Spinal cord (tissue), 10 donors: ENCODE results near the gene ZNF514. TPM values are rescaled to one million over a fixed set of nuclear protein-coding genes. Genes with fewer than 3 reads are reported as not detected.
A peak's percentile ranks its signal among the peaks of the same experiment; 100 is the strongest.

Experiments used
- DNase-seq, 6 donors: peaks; one replicate each; pipeline versions ENCODE4 v3.0.0 to v3.0.0-alpha.2; 2013 to 2015; ENCODE audit warnings: low spot score in 6 of 6, low read depth in 4 of 6
- H3K27ac ChIP-seq: one replicate; pipeline ENCODE4 v1.5.1; 2013; ENCODE audit warnings: low read depth, low read length, control low read depth
- H3K27me3 ChIP-seq: one replicate; pipeline ENCODE4 v1.6.1; 2013; ENCODE audit warnings: low read length; ENCODE audit not compliant: control insufficient read depth, insufficient read depth
- H3K36me3 ChIP-seq: one replicate; pipeline ENCODE4 v1.6.1; 2013; ENCODE audit warnings: low read length; ENCODE audit not compliant: control insufficient read depth, insufficient read depth
- H3K4me1 ChIP-seq: one replicate; pipeline ENCODE4 v1.6.1; 2013; ENCODE audit warnings: low read length; ENCODE audit not compliant: control insufficient read depth, insufficient read depth
- H3K4me3 ChIP-seq: one replicate; pipeline ENCODE4 v1.5.1; 2013; ENCODE audit warnings: low read depth, low read length, control low read depth
- H3K9me3 ChIP-seq: one replicate; pipeline ENCODE4 v1.6.1; 2013; ENCODE audit warnings: low read length; ENCODE audit not compliant: control insufficient read depth, insufficient read depth
- WGBS: methylation state at CpG from one replicate; pipeline ENCODE4 v1.1.5; 2013; ENCODE audit warnings: missing lambda C conversion rate; ENCODE audit not compliant: insufficient coverage; 5-methylcytosine and 5-hydroxymethylcytosine counted together
- polyA plus RNA-seq, 2 donors: library from polyadenylated mRNA; unstranded; fragments of 120-200 nt; gene quantifications; one replicate each; pipeline ENCODE4 v1.2.1, GENCODE V29; 2013; ENCODE audit not compliant: insufficient read length in 2 of 2
- total RNA-seq, 2 donors: library from RNA; depleted of rRNA in 1 of 2; stranded (reverse); fragments of 120-200 nt in 1 of 2; fragments of >200 nt in 1 of 2; gene quantifications; one replicate each; pipeline versions ENCODE4 v1.2.3 to v1.2.4, GENCODE V29; 2013 to 2014
- donor health status: healthy.

The ZNF514 gene
- total and polyA plus RNA-seq, 4 donors, result 23.4 to 31.3 (median 25.6) TPM

- no CpG with 5 or more reads among the region's 6 CpGs for WGBS
- Histone ChIP-seq H3K4me1 (no peaks in the 10 kb centered on the region), H3K27me3 (no peaks in the 10 kb centered on the region), H3K9me3 (peaks cover 32% of the 10 kb centered on the region), H3K4me3 (no peak overlapping the region), H3K36me3 (peaks cover 30% of the 10 kb centered on the region), H3K27ac (no peak overlapping the region)
- DNase-seq, result no peak
These were observed 10.2 kb downstream of the ZNF514 start for GRCh38 chr2:95149397-95149984.

GRCh38 chr2:95143838-95144237 is 15.8 kb downstream of the ZNF514 start:
- H3K4me3 ChIP-seq, result no peak overlapping the region

GRCh38 chr2:95138702-95139101 is 20.9 kb downstream of the ZNF514 start:
- Histone ChIP-seq H3K9me3 (peaks cover 12% of the 10 kb centered on the region), H3K4me3 (no peak overlapping the region), H3K4me1 (no peaks in the 10 kb centered on the region), H3K27me3 (no peaks in the 10 kb centered on the region), H3K36me3 (peaks cover 3% of the 10 kb centered on the region), H3K27ac (no peak overlapping the region)
- no peak for DNase-seq
- WGBS, result 79% methylated on average over 1 of the region's 1 CpG

More at GRCh38 chr2:95143838-95144237, 15.8 kb downstream of the ZNF514 start:
- peaks cover 3% of the 10 kb centered on the region for H3K36me3 ChIP-seq
- H3K27ac ChIP-seq, result no peak overlapping the region
- peaks cover 28% of the 10 kb centered on the region for H3K9me3 ChIP-seq
- no peaks in the 10 kb centered on the region for H3K4me1 ChIP-seq
- WGBS, result 100% methylated on average over 2 of the region's 2 CpGs
- DNase-seq, result no peak
- H3K27me3 ChIP-seq, result no peaks in the 10 kb centered on the region

GRCh38 chr2:95122197-95122551 is 37.5 kb downstream of the ZNF514 start:
- Histone ChIP-seq H3K4me3 (peak overlapping the region; percentile 82), H3K27ac (peak overlapping the region; percentile 86), H3K27me3 (no peaks in the 10 kb centered on the region), H3K4me1 (peaks cover 6% of the 10 kb centered on the region), H3K36me3 (peaks cover 3% of the 10 kb centered on the region), H3K9me3 (no peaks in the 10 kb centered on the region)
- WGBS, result 0% methylated on average over 1 of the region's 5 CpGs
- no peak for DNase-seq

GRCh38 chr2:95121407-95122196 is 38.0 kb downstream of the ZNF514 start, which contains the start of gene MRPS5:
MRPS5 (minus strand) TSS chr2:95121808; CDS start chr2:95121791, 17 bp downstream.
- peak within 1 kb of the TSS; percentile 82 for H3K4me3 ChIP-seq
- H3K9me3 ChIP-seq, result no peaks in the 10 kb centered on the region
- under 1% methylated on average over 86 of the region's 86 CpGs for WGBS
- peaks cover 4% of the 10 kb centered on the region for H3K36me3 ChIP-seq
- peak within 1 kb of the TSS; percentile 86 for H3K27ac ChIP-seq
- peak; percentile 52 to 93 (median 70) for DNase-seq
- no peaks in the 10 kb centered on the region for H3K27me3 ChIP-seq
- H3K4me1 ChIP-seq, result peaks cover 6% of the 10 kb centered on the region

GRCh38 chr2:95121093-95121406 is 38.6 kb downstream of the ZNF514 start:
- Histone ChIP-seq H3K27ac (no peak overlapping the region), H3K27me3 (no peaks in the 10 kb centered on the region), H3K36me3 (peaks cover 5% of the 10 kb centered on the region), H3K4me1 (peaks cover 6% of the 10 kb centered on the region), H3K9me3 (no peaks in the 10 kb centered on the region), H3K4me3 (peak overlapping the region; percentile 82)
- no peak for DNase-seq
- WGBS, result 2% methylated on average over 11 of the region's 11 CpGs

- Histone ChIP-seq H3K4me1 (peaks cover 6% of the 10 kb centered on the region), H3K4me3 (no peak overlapping the region), H3K27ac (no peak overlapping the region), H3K27me3 (no peaks in the 10 kb centered on the region), H3K9me3 (no peaks in the 10 kb centered on the region), H3K36me3 (peaks cover 32% of the 10 kb centered on the region)
- peak; percentile 35 to 88 (median 46) for DNase-seq
- WGBS, result 6% methylated on average over 5 of the region's 7 CpGs
These were observed 44.2 kb downstream of the ZNF514 start for GRCh38 chr2:95115418-95115817.

GRCh38 chr2:95113464-95113863 is 46.2 kb downstream of the ZNF514 start:
- H3K4me3 ChIP-seq, result no peak overlapping the region
- no peaks in the 10 kb centered on the region for H3K27me3 ChIP-seq
- H3K4me1 ChIP-seq, result no peaks in the 10 kb centered on the region
- no peaks in the 10 kb centered on the region for H3K9me3 ChIP-seq
- 93% methylated on average over 3 of the region's 7 CpGs for WGBS
- peaks cover 32% of the 10 kb centered on the region for H3K36me3 ChIP-seq
- H3K27ac ChIP-seq, result no peak overlapping the region
- DNase-seq, result no peak

GRCh38 chr2:95110395-95110794 is 49.3 kb downstream of the ZNF514 start:
- no peaks in the 10 kb centered on the region for H3K9me3 ChIP-seq
- no peak for DNase-seq
- no peak overlapping the region for H3K4me3 ChIP-seq
- H3K27ac ChIP-seq, result no peak overlapping the region
- H3K36me3 ChIP-seq, result peaks cover 46% of the 10 kb centered on the region
- no peaks in the 10 kb centered on the region for H3K27me3 ChIP-seq
- H3K4me1 ChIP-seq, result no peaks in the 10 kb centered on the region

- WGBS, result no CpG with 5 or more reads among the region's 6 CpGs
- peaks cover 51% of the 10 kb centered on the region for H3K36me3 ChIP-seq
- no peaks in the 10 kb centered on the region for H3K9me3 ChIP-seq
- H3K4me1 ChIP-seq, result no peaks in the 10 kb centered on the region
- no peak for DNase-seq
- H3K4me3 ChIP-seq, result no peak overlapping the region
- no peaks in the 10 kb centered on the region for H3K27me3 ChIP-seq
- no peak overlapping the region for H3K27ac ChIP-seq
These were observed 50.4 kb downstream of the ZNF514 start for GRCh38 chr2:95109260-95109659.
